Uterus (tissue), 4 donors: ENCODE data around the gene C2orf74. TPM values are rescaled to one million over a fixed set of nuclear protein-coding genes. Genes with fewer than 3 reads are reported as not detected.
A peak's percentile ranks its signal among the peaks of the same experiment; 100 is the strongest.

Experiments
- DNase-seq, 2 donors: peaks; one replicate each; pipeline ENCODE4 v3.0.0-alpha.2; 2019 to 2020
- H3K27ac ChIP-seq, 2 donors: fragments of 200-600 bp; sonication (generic); 1 replicate in 1 of 2; 2 replicates in 1 of 2; pipeline ENCODE4 v1.5.1; 2016 to 2018
- H3K27me3 ChIP-seq, 2 donors: fragments of 200-600 bp; sonication (generic); one replicate each; pipeline ENCODE4 v1.5.1; 2018 to 2019; ENCODE audit warnings: control low read depth in 1 of 2
- H3K36me3 ChIP-seq, 2 donors: fragments of 200-600 bp; sonication (generic); one replicate each; pipeline ENCODE4 v1.5.1; 2019; ENCODE audit warnings: control low read depth in 1 of 2
- H3K4me1 ChIP-seq, 2 donors: fragments of 200-600 bp; sonication (generic); one replicate each; pipeline ENCODE4 v1.5.1; 2018 to 2019; ENCODE audit warnings: control low read depth in 1 of 2
- H3K4me3 ChIP-seq, 2 donors: fragments of 200-600 bp; sonication (generic); 1 replicate in 1 of 2; 2 replicates in 1 of 2; pipeline ENCODE4 v1.5.1; 2018 to 2019; ENCODE audit warnings: mild to moderate bottlenecking in 1 of 2
- H3K9me3 ChIP-seq, 2 donors: fragments of 200-600 bp; sonication (generic); one replicate each; pipeline ENCODE4 v1.5.1; 2019; ENCODE audit warnings: control low read depth in 1 of 2
- POLR2A ChIP-seq, 2 donors: fragments of 450-650 bp; IDR thresholded peaks; one replicate each; pipeline ENCODE4 v1.6.1; 2016; ENCODE audit warnings: antibody characterized with exemption in 2 of 2, mild to moderate bottlenecking in 1 of 2, moderate library complexity in 1 of 2
- intact Hi-C: fragments of 100-400 bp; cut with DNase I; formaldehyde crosslinking; loops from one replicate; pipeline ENCODE4 v1.15.1; 2023; ENCODE audit warnings: low total_unique reads
- total RNA-seq, 4 donors: library from RNA; depleted of rRNA in 3 of 4; stranded (reverse); fragments of >200 nt in 3 of 4; gene quantifications; one replicate each; pipeline versions ENCODE4 v1.1.0 to v1.2.4, GENCODE V29; 2014 to 2023
- donor health status: DM: yes; HTN: yes; CAD: no.

Gene C2orf74
- total RNA-seq, 4 donors from 2014 or later, result 5.7 to 50.9 (median 13.6) TPM

- TF ChIP-seq POLR2A (IDR thresholded peaks at IDR 0.05), result no peak
- Histone ChIP-seq H3K27me3 (no peaks in the 10 kb centered on the region), H3K4me1 (peaks cover 0 to 4% of the 10 kb centered on the region in 2 donors), H3K9me3 (no peaks in the 10 kb centered on the region), H3K27ac (peak overlapping the region in 1 of 2 donors; percentile 50), H3K4me3 (no peak overlapping the region), H3K36me3 (no peaks in the 10 kb centered on the region)
- intact Hi-C loops, result no loop called here
- DNase-seq, result no peak
These were observed 52.2 kb downstream of the C2orf74 start for GRCh38 chr2:61214171-61214570.

Other genes with a start within 250 kb of the C2orf74 start
- 10 to 100 TPM; 21.6 to 72.2 (median 48.6) TPM for gene PEX13, start 144.5 kb upstream of the C2orf74 start, total RNA-seq
- 10 to 100 TPM in 1 of 4 donors, 1 to 10 TPM in 3; 1.8 to 16.5 (median 8.6) TPM for gene PUS10, start 143.9 kb upstream of the C2orf74 start, total RNA-seq
- 10 to 100 TPM in 2 of 4 donors, 1 to 10 TPM in 2; 5.6 to 28.1 (median 8.5) TPM for gene SANBR, start 96.3 kb upstream of the C2orf74 start, total RNA-seq